Keratinocyte (primary cell): Measurements from ENCODE around the gene CALHM5. TPM values are rescaled to one million over a fixed set of nuclear protein-coding genes. Genes with fewer than 3 reads are reported as not detected.
A peak's percentile ranks its signal among the peaks of the same experiment; 100 is the strongest.

ENCODE experiments used
- DNase-seq: peaks from one replicate; pipeline ENCODE4 v3.0.0-alpha.2; 2011; ENCODE audit warnings: low read depth, missing footprints, low spot score
- FAIRE-seq: peaks from 2 replicates; lab custom pipeline; 2011; peaks lifted over from hg19 to GRCh38; lab: Jason Lieb, UNC
- H2AFZ ChIP-seq: 2 replicates; pipeline ENCODE4 v1.6.0; 2012; ENCODE audit warnings: low read length, control low read depth, inconsistent platforms; ENCODE audit not compliant: control insufficient read depth
- H3K27ac ChIP-seq: 2 replicates; pipeline ENCODE4 v1.5.1; 2011; ENCODE audit warnings: low read length; ENCODE audit not compliant: control insufficient read depth, insufficient read depth
- H3K27me3 ChIP-seq: 3 replicates; pipeline ENCODE4 v1.6.0; 2011; ENCODE audit warnings: low read length; ENCODE audit not compliant: control insufficient read depth, insufficient read depth; ENCODE audit errors: extremely low read depth
- H3K36me3 ChIP-seq, 2 experiments: 2 replicates in 1 of 2; 3 replicates in 1 of 2; pipeline ENCODE4 v1.5.1; 2011; ENCODE audit warnings: low read length in 2 of 2, mild to moderate bottlenecking in 1 of 2; ENCODE audit not compliant: control insufficient read depth in 2 of 2, insufficient read depth in 2 of 2; ENCODE audit errors: extremely low read depth in 1 of 2
- H3K4me1 ChIP-seq: 3 replicates; pipeline ENCODE4 v1.5.1; 2011; ENCODE audit warnings: low read length; ENCODE audit not compliant: control insufficient read depth, insufficient read depth; ENCODE audit errors: extremely low read depth
- H3K4me2 ChIP-seq: 3 replicates; pipeline ENCODE4 v1.6.0; 2011; ENCODE audit warnings: low read depth, low read length; ENCODE audit not compliant: control insufficient read depth, insufficient read depth; ENCODE audit errors: extremely low read depth
- H3K4me3 ChIP-seq, 3 experiments: fragments of 200-600 bp in 1 of 3; sonication (generic) in 1 of 3; 2 replicates in 2 of 3; 3 replicates in 1 of 3; pipeline ENCODE4 v1.5.1; 2011 to 2016; ENCODE audit warnings: low read length in 3 of 3, mild to moderate bottlenecking in 3 of 3, control low read depth in 2 of 3, inconsistent platforms in 1 of 3, low read depth in 1 of 3, mixed read lengths in 1 of 3, mixed run types in 1 of 3, moderate library complexity in 1 of 3; ENCODE audit not compliant: control insufficient read depth in 2 of 3, insufficient read depth in 2 of 3; ENCODE audit errors: extremely low read depth in 1 of 3
- H3K79me2 ChIP-seq: 2 replicates; pipeline ENCODE4 v1.6.0; 2012; ENCODE audit warnings: low read length; ENCODE audit not compliant: control insufficient read depth, insufficient read depth
- H3K9ac ChIP-seq: 3 replicates; pipeline ENCODE4 v1.6.0; 2011; ENCODE audit warnings: low read length; ENCODE audit not compliant: control insufficient read depth, insufficient read depth; ENCODE audit errors: extremely low read depth
- H3K9me1 ChIP-seq: 3 replicates; pipeline ENCODE4 v1.6.0; 2011; ENCODE audit warnings: low read length; ENCODE audit not compliant: control insufficient read depth, insufficient read depth; ENCODE audit errors: extremely low read depth
- H3K9me3 ChIP-seq: 2 replicates; pipeline ENCODE4 v1.5.1; 2012; ENCODE audit warnings: low read depth, low read length; ENCODE audit not compliant: control insufficient read depth
- H4K20me1 ChIP-seq: 3 replicates; pipeline ENCODE4 v1.6.0; 2011; ENCODE audit warnings: low read length; ENCODE audit not compliant: control insufficient read depth, insufficient read depth; ENCODE audit errors: extremely low read depth
- CTCF ChIP-seq, 3 experiments: IDR thresholded peaks in 1 of 3; conservative IDR thresholded peaks in 1 of 3; optimal IDR thresholded peaks in 1 of 3; 2 replicates in 2 of 3; 3 replicates in 1 of 3; pipeline versions ENCODE3 to v1.5.1; 2011; ENCODE audit warnings: low read length in 3 of 3, mild to moderate bottlenecking in 3 of 3, moderate library complexity in 2 of 3, control low read depth in 1 of 3, inconsistent platforms in 1 of 3; ENCODE audit not compliant: insufficient read depth in 2 of 3; ENCODE audit errors: extremely low read depth in 1 of 3
- EZH2 ChIP-seq: IDR thresholded peaks from one replicate; pipeline ENCODE4 v1.6.1; 2012; ENCODE audit warnings: inconsistent platforms, mild to moderate bottlenecking, low read length, moderate library complexity
- dilution Hi-C: fragments of 300-500 bp; cut with MboI; formaldehyde crosslinking; loops from one replicate; pipeline ENCODE4 v1.7.0; 2020; ENCODE audit warnings: low sequenced_read_pairs; ENCODE audit not compliant: extremely low pct_ligation_motif_present
- polyA plus RNA-seq, 5 experiments: library from polyadenylated mRNA; depleted of rRNA in 3 of 5; stranded (reverse) in 3 of 5; stranded (forward) in 1 of 5; unstranded in 1 of 5; fragments of >200 nt; gene quantifications; 1 replicate in 1 of 5; 2 replicates in 3 of 5; 3 replicates in 1 of 5; pipeline versions ENCODE4 v1.2.1 to v1.2.3, GENCODE V29; 2011 to 2012; ENCODE audit warnings: missing spikeins in 2 of 5, low read depth in 1 of 5, low replicate concordance in 1 of 5

The CALHM5 gene
- polyA plus RNA-seq, 1 donor (not counting 4 experiments of a cell fraction or from before 2014, with no cell fraction given), result 0.80 TPM

- Histone ChIP-seq H3K4me3 (no peak overlapping the region), H3K9me1 (no peaks in the 10 kb centered on the region), H3K9me3 (no peaks in the 10 kb centered on the region), H3K4me1 (no peaks in the 10 kb centered on the region), H4K20me1 (no peaks in the 10 kb centered on the region), H3K4me2 (no peak overlapping the region), H3K27ac (no peak overlapping the region), H3K27me3 (no peaks in the 10 kb centered on the region), H3K9ac (no peak overlapping the region), H2AFZ (no peak overlapping the region), H3K36me3 (no peaks in the 10 kb centered on the region), H3K79me2 (no peaks in the 10 kb centered on the region)
- dilution Hi-C loops, result no loop called here
- DNase-seq, result no peak
- FAIRE-seq, result no peak
- TF ChIP-seq EZH2, result no peak
- no peak for TF ChIP-seq CTCF (optimal IDR thresholded peaks at IDR 0.05 in 1 of 3, IDR thresholded peaks at IDR 0.05 in 1 of 3, conservative IDR thresholded peaks at IDR 0.05 in 1 of 3; ENCODE audit: extremely low read depth in 1 of 3, insufficient read depth in 2 of 3, low read length in 3 of 3)
Observed at GRCh38 chr6:116468293-116468692, 43.1 kb upstream of the CALHM5 start.

GRCh38 chr6:116471531-116471930, 39.9 kb upstream of the CALHM5 start:
- no peaks in the 10 kb centered on the region for H3K4me1 ChIP-seq
- no peaks in the 10 kb centered on the region for H3K9me1 ChIP-seq
- FAIRE-seq, result peak; percentile 17
- H3K79me2 ChIP-seq, result no peaks in the 10 kb centered on the region
- H3K4me3 ChIP-seq, result no peak overlapping the region
- no peak overlapping the region for H3K4me2 ChIP-seq
- H3K36me3 ChIP-seq, result no peaks in the 10 kb centered on the region
- no peaks in the 10 kb centered on the region for H3K9me3 ChIP-seq
- H4K20me1 ChIP-seq, result no peaks in the 10 kb centered on the region
- no peak for DNase-seq
- no peak overlapping the region for H3K9ac ChIP-seq
- TF ChIP-seq CTCF (optimal IDR thresholded peaks at IDR 0.05 in 1 of 3, IDR thresholded peaks at IDR 0.05 in 1 of 3, conservative IDR thresholded peaks at IDR 0.05 in 1 of 3; ENCODE audit: extremely low read depth in 1 of 3, insufficient read depth in 2 of 3, low read length in 3 of 3) (no peak), EZH2 (no peak)
- H3K27ac ChIP-seq, result no peak overlapping the region
- H2AFZ ChIP-seq, result no peak overlapping the region
- dilution Hi-C loops, result no loop called here
- no peaks in the 10 kb centered on the region for H3K27me3 ChIP-seq
